SK-N-MC (cell line): ENCODE measurements around the gene PRR7.

Experiments
- EZH2 ChIP-seq: fragments of 200-600 bp; sonication (generic); IDR thresholded peaks from one replicate; pipeline ENCODE4 v1.6.1; 2017; ENCODE audit warnings: antibody characterized with exemption
- FOXP2 ChIP-seq: optimal IDR thresholded peaks from 2 replicates; pipeline ENCODE3; 2011; ENCODE audit warnings: mild to moderate bottlenecking, moderate library complexity; ENCODE audit not compliant: insufficient read depth; ENCODE audit errors: extremely low read length, control extremely low read depth
- POLR2AphosphoS5 ChIP-seq: IDR thresholded peaks from 2 replicates; pipeline ENCODE4 v1.6.1; 2012; ENCODE audit warnings: mild to moderate bottlenecking, low read depth, low read length, borderline replicate concordance

DNA sequence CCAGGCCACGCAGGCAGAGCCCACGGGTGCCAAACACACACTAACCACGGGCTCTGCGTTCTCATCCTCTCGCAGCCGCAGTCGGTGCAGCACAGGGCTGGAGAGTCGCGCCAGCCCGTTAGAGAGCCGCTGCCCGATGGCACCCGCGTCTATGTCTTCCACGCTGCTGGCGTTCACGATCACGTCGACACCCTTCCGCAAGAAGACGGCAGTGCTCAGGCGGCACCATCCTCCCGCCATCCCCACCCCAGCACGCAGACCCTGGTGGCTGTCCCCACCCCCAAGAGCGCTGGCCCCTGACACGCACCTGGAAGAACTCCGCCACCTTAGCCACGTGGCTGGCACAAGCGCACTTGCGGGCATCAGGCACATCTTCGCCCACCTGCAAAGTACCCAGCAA, 20.8 kb downstream of the PRR7 start:
- TF ChIP-seq EZH2 (no peak), POLR2AphosphoS5 (no peak), FOXP2 (no peak)
